Kidney capillary endothelial cell (primary cell): ENCODE data around the gene LCN1.

Experiments
- DNase-seq: peaks from one replicate; pipeline ENCODE4 v3.0.0-alpha.2; 2018; ENCODE audit warnings: low spot score

Gene LCN1

GRCh38 chr9:135520916-135521607 is at the start of gene LCN1:
LCN1 (plus strand) TSS chr9:135521440; CDS start chr9:135521498, 58 bp downstream.
- no peak for DNase-seq

DNA sequence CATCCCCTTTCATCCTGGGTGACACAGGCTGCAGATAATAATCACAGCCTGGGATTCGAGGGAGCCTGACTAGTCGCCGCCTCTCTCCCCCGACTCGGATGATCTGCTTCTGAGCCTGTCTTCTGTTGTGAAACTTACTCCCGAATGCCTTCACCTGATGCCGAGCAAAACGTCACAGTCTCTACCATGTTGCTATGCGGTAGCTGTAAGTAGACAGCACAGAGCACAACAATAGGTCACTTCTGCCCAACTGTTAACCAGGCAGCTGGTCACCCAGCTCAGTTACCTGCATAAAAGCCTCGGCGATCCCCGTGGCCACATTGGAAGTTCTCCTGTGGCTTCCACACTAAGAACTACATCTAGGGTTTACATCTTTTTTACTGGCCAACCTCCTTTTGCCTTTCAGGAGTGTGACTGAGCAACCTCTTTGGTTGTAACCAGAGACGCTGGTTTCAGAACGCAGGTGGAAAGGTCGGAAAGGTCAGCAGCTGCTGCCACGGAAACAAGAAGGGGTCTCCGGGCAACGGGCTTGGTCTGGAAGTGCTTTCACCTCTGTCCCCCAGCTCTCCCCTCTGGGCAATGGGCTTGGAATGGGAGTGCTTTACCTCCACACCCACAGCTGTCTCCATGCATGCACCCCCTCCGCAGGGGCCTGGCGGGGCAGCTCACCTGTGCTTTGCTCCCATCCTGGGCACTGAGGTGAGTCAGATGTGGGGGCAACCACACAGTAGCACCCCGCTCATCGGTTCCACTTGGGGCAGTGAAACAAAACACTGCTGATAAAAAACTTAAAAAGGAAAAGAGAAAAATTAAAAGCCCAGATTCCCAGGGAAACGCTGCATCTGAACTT is 49.2 kb upstream of the LCN1 start:
- DNase-seq: no peak

- DNase-seq: no peak
Observed at GRCh38 chr9:135473972-135474543, 47.2 kb upstream of the LCN1 start.

DNA sequence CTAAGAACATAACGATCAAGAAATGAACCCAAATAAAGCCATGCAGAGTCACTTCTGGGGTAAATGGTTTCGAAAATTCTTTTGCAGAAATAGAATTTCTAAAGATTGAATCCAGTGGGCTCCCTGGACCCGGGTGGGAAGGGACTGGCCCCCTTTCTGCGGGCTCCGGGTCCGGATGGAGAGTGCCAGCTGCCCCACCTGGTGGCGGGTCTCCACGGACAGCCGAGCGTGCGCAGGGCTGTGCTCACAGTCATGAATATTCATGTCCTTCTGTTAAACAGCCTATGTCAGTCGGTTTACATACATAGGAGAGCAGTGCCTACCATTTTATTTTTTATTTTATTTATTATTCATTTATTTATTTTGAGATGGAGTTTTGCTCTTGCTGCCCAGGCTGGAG is 46.3 kb upstream of the LCN1 start:
- DNase-seq: no peak

- no peak for DNase-seq
Observed at GRCh38 chr9:135476561-135477355, 44.5 kb upstream of the LCN1 start.

DNA sequence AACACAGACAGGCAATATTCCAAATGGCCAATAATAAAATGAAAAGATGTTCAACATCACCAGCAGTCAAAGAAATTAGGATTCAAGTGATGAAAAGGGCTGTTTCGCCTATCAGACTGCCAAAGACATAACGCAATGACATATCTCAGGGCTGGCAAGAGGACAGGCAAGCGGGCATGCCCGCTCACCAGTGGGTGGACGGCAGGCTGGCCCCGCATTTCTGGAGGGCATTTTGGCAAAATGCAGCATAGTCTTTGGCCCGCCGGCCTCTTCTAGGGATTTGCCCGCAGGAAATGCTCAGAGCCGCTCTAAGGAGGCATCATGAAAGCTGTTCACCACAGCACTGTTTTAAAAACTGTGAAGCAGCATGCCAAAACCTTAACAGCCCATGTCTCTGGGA is 43.0 kb upstream of the LCN1 start:
- DNase-seq: no peak

- DNase-seq: no peak
Observed at GRCh38 chr9:135478829-135479468, 42.3 kb upstream of the LCN1 start.

GRCh38 chr9:135479469-135480052 is 41.7 kb upstream of the LCN1 start, which contains the start of gene PPP1R26:
PPP1R26 (plus strand) TSS chr9:135479782; CDS start chr9:135484511, 4,729 bp downstream.
- DNase-seq: no peak

DNA sequence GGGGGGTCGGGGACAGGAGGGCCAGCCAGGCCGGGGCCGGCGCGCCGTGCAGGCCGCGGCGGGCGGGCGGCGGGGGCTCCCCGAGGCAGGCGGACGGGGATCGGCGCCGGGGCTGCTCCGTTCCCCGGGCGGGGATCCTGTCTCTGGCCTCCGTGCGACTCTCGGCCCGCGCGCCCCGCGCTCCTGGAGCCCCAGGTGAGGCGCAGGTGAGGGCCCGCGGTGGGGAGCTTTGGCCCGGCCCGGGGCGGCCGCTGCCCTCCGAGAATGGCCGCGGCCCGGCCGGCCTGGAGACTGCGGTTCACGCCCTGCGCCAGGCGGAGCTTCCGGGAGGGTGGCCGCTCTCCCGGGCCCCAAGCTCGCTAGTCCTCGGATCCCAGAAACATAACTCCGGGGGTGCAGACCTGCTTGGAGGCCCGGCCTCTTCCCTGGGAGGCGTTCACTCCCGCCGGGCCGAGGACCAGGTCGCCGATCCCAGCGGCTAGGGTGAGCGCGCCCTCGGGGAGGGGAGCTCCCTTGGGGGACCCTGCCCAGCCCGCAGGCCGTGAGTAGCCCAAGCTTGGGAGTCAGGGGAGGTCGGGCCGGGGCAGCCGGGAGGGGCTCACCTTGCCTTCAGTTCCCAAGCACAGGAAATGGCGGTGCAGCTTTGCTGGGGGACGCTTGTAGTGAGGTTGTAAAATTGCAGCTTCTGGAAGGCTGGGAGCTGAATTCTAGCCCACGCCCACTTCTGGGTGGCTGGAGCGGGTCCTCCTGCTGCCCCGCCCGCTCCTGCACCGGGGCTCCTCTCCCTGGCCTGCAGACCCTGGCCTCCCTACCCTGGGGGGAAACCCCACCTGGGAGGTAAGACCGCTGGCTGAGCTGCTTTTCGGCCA is 40.9 kb upstream of the LCN1 start:
- DNase-seq: no peak

DNA sequence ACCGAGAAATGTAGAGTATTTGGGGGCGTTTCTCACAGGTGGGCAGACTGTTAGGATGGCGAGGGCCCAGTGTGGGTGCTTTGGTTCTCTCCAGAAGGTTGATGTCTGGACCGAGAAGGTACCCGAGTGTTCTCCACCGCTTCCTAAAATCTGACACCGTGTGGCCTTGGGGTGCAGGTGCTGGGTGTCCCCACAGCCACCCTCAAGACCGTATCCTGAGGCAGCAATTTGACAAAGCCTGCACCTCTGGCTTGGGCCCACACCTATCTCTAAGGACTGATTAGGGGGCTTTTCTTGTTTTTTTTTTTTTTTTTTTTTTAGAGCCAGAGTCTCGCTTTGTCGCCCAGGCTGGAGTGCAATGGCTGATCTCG is 40.3 kb upstream of the LCN1 start:
- no peak for DNase-seq

DNA sequence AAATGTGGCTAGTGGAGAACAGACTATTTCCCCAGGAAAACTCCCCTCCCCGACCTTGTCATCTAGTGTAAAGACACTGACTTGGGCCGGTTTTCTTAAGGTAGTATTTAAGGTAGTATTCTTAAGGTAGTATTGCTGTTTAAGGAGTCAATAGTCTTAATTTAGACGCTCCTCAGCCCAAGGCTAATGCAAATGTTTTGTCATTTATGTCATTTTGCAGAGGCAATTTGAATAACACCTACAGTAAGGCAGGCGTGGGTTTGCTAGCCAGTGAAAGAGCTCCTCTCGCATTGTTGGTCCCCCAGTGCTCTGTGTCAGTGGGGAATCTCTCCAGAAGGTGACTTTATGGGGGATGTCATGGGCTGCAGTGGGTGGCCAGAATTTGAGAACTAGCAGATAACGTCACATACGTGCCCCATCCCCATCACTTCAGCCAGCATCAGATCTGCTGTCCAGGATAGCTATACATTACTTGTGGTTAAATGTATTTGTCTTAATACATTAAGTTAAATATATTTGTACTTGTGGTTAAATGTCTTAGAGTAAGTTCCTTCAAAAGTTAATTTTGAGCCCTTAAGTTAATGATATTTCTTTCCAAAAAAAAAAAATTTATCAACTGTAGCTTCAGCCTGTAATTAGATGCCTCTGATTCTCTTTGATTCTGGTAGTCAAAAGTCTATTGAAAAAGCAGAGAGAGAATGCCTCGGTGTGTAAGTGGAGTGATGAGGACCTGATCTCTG is 39.1 kb upstream of the LCN1 start:
- no peak for DNase-seq

DNA sequence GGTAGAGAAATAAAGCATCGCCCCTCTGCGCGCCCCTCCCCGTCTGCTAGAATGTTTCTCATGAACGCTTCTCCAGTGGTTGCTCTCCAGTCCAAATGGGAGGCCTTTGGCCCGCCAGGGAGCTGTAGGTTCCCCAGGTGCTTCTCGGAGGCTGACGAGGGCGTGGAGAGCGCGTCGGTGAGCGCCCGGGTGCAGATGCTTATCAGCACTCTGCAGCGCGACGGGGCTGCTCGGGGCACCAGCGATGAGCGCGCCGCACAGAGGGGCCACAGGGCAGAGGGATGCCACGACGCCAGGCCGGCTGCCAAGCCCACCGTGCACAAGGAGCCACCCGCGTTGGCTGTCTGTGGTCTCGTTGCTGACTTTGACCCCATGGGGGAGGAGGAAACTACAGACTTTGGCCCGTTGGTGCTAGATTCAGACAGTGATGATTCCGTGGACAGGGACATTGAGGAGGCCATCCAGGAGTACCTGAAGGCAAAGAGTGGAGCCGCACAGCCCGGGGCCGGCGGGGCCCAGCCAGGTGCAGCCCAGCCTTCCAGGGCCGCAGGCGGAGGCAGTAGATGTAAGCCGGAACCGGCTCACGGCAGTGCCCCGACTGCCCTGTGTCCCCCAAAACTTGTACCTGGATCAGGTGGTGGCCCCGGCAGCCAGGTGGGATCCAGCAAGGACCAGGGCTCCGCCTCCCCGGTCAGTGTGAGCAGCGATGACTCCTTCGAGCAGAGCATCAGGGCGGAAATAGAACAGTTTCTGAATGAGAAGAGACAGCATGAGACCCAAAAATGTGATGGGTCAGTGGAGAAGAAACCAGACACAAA is 36.6 kb upstream of the LCN1 start:
- DNase-seq: no peak

- no peak for DNase-seq
Observed at GRCh38 chr9:135485385-135485784, 35.9 kb upstream of the LCN1 start.

DNA sequence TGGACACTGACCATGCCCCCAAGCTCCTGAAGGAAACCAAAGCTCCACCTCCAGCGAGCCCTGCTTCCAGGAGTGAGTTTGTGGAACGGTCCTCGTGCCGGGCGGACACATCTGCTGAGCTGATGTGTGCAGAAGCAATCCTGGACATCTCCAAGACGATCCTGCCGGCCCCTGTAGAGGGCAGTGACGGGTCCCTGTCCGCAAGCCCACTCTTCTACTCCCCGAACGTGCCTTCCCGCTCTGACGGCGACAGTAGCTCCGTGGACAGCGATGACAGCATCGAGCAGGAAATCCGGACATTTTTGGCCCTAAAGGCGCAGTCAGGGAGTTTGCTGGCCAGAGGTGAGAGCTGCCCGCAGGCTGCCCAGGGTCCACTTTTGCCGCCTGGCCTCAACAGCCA is 35.4 kb upstream of the LCN1 start:
- DNase-seq: no peak

DNA sequence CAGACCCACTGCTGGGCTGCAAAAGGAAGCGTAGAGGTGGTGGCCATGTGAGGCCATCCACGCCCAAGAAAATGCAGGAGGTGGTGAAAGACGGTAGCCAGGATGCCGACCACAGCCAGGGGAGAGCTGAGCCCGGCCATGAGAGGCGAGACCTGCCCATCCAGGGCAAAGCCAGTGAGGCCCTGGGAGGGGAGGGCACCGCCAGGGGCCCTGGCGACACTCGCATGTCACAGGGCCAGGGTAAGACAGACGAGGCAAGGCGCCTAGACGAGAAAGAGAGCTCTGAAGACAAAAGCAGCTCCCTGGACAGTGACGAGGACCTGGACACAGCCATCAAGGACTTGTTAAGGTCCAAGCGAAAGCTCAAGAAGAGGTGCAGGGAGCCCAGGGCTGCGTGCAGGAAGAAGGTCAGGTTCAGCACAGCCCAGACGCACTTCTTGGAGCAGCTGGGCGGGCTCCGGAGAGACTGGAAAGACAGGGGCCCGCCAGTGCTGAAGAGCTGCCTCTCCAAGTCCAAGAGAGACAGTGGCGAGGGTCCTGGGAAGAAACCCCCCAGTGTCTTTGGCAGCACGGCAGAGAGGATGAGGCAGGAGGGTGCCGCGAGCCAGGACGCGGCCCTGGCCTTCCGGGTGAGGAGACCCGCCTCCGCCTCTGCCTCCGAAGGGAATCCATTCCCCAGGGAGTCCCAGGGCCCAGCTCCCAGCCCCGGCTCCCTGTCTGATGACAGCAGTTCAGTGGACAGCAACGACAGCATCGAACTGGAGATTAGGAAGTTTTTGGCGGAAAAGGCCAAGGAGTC is 34.8 kb upstream of the LCN1 start:
- DNase-seq: no peak

DNA sequence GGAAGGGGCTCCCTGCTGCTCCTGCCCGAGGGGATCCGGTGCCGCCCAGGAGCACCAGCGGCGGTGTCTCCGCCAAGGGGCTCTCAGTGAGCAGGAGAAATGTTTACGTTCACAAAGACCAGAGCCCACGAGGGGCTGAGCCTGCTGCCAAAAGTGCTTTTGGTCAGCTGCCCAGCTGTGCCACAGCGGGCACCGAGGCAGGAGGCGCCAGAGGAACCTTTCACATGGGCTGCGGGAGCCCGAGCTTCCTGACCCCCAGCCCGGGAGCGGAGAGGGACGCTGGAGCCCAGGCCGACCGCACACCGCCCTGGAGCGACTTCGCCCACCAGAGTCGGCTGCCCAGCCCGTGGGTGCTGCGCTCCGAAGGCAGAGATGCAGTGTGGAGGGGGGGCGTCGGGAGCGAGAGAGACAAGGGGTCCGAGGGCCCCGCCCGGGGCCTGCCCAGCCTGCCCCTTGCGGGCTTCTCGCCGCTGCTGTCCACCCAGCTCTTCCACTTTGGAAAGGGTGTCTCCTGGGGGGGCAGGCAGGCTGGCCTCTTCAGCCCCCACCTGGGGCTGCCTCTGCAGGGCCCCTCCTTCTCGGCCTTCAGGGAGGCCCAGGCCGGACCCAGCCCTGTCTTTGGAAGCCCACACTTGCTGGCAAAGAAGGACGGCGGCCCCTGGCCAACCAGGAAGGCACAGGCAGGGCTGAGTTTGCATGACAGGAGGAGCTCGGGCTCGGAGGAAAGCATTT is 33.8 kb upstream of the LCN1 start:
- no peak for DNase-seq

- DNase-seq: no peak
Observed at GRCh38 chr9:135488013-135488330, 33.3 kb upstream of the LCN1 start.
